ENCODE data around the gene MPC1.
"Not testable (repeated sequence)": the region's sequence is repeated elsewhere in the genome, so short reads cannot be mapped to it uniquely, and the experiment has no call there.

MPC1 gene

GRCh38 chr6:166386111-166386510 is 3.4 kb upstream of the MPC1 start:
- no peak for TF ChIP-seq JUND (IDR thresholded peaks at IDR 0.05; ENCODE audit: low read depth)
- in situ Hi-C loops (cut with HindIII; ENCODE audit: low pct_unique_long_range_greater_than_20kb, low sequenced_read_pairs), result no loop called here
- no peak for DNase-seq (ENCODE audit: low read depth in 1 of 2, low spot score in 1 of 2)

- DNase-seq (ENCODE audit: low read depth in 1 of 2, low spot score in 1 of 2); in situ Hi-C loops (cut with HindIII; ENCODE audit: low pct_unique_long_range_greater_than_20kb, low sequenced_read_pairs): not testable (repeated sequence)
Measured at GRCh38 chr6:166383802-166384363, 1.1 kb upstream of the MPC1 start.

GRCh38 chr6:166382500-166382932 is 224 bp downstream of the MPC1 start:
- TF ChIP-seq JUND (IDR thresholded peaks at IDR 0.05; ENCODE audit: low read depth), result no peak
- in situ Hi-C loops (cut with HindIII; ENCODE audit: low pct_unique_long_range_greater_than_20kb, low sequenced_read_pairs), result no loop called here

GRCh38 chr6:166381733-166382499 is 824 bp downstream of the MPC1 start:
- in situ Hi-C loops (cut with HindIII; ENCODE audit: low pct_unique_long_range_greater_than_20kb, low sequenced_read_pairs), result no loop called here
- DNase-seq (ENCODE audit: low read depth in 1 of 2, low spot score in 1 of 2), result peak; percentile 47 to 78
- no peak for TF ChIP-seq JUND (IDR thresholded peaks at IDR 0.05; ENCODE audit: low read depth)

More at GRCh38 chr6:166382500-166382932, 224 bp downstream of the MPC1 start:
- no peak for DNase-seq (ENCODE audit: low read depth in 1 of 2, low spot score in 1 of 2)

- in situ Hi-C loops (cut with HindIII; ENCODE audit: low pct_unique_long_range_greater_than_20kb, low sequenced_read_pairs), result no loop called here
- TF ChIP-seq JUND (IDR thresholded peaks at IDR 0.05; ENCODE audit: low read depth), result no peak
Measured at GRCh38 chr6:166381381-166381732, 1.4 kb downstream of the MPC1 start.

GRCh38 chr6:166379800-166380199 is 2.9 kb downstream of the MPC1 start:
- in situ Hi-C loops (cut with HindIII; ENCODE audit: low pct_unique_long_range_greater_than_20kb, low sequenced_read_pairs), result no loop called here
- no peak for TF ChIP-seq JUND (IDR thresholded peaks at IDR 0.05; ENCODE audit: low read depth)
- DNase-seq (ENCODE audit: low read depth in 1 of 2, low spot score in 1 of 2), result no peak

More at GRCh38 chr6:166381381-166381732, 1.4 kb downstream of the MPC1 start:
- DNase-seq (ENCODE audit: low read depth in 1 of 2, low spot score in 1 of 2), result no peak

GRCh38 chr6:166379103-166379586 is 3.6 kb downstream of the MPC1 start:
- DNase-seq (ENCODE audit: low read depth in 1 of 2, low spot score in 1 of 2), result no peak
- in situ Hi-C loops (cut with HindIII; ENCODE audit: low pct_unique_long_range_greater_than_20kb, low sequenced_read_pairs), result no loop called here
- no peak for TF ChIP-seq JUND (IDR thresholded peaks at IDR 0.05; ENCODE audit: low read depth)

- in situ Hi-C loops (cut with HindIII; ENCODE audit: low pct_unique_long_range_greater_than_20kb, low sequenced_read_pairs), result no loop called here
Measured at GRCh38 chr6:166377721-166378120, 5.0 kb downstream of the MPC1 start.

GRCh38 chr6:166375013-166375412 is 7.7 kb downstream of the MPC1 start:
- no peak for TF ChIP-seq JUND (IDR thresholded peaks at IDR 0.05; ENCODE audit: low read depth)
- DNase-seq (ENCODE audit: low read depth in 1 of 2, low spot score in 1 of 2), result no peak
- in situ Hi-C loops (cut with HindIII; ENCODE audit: low pct_unique_long_range_greater_than_20kb, low sequenced_read_pairs), result no loop called here

More at GRCh38 chr6:166377721-166378120, 5.0 kb downstream of the MPC1 start:
- TF ChIP-seq JUND (IDR thresholded peaks at IDR 0.05; ENCODE audit: low read depth), result no peak
- DNase-seq (ENCODE audit: low read depth in 1 of 2, low spot score in 1 of 2), result no peak

GRCh38 chr6:166370489-166370888 is 12.3 kb downstream of the MPC1 start:
- in situ Hi-C loops (cut with HindIII; ENCODE audit: low pct_unique_long_range_greater_than_20kb, low sequenced_read_pairs), result no loop called here
- no peak for DNase-seq (ENCODE audit: low read depth in 1 of 2, low spot score in 1 of 2)
- TF ChIP-seq JUND (IDR thresholded peaks at IDR 0.05; ENCODE audit: low read depth), result no peak

- in situ Hi-C loops (cut with HindIII; ENCODE audit: low pct_unique_long_range_greater_than_20kb, low sequenced_read_pairs), result no loop called here
- TF ChIP-seq JUND (IDR thresholded peaks at IDR 0.05; ENCODE audit: low read depth), result no peak
- no peak for DNase-seq (ENCODE audit: low read depth in 1 of 2, low spot score in 1 of 2)
Measured at GRCh38 chr6:166369782-166370181, 13.0 kb downstream of the MPC1 start.

GRCh38 chr6:166366921-166367320 is 15.8 kb downstream of the MPC1 start:
- in situ Hi-C loops (cut with HindIII; ENCODE audit: low pct_unique_long_range_greater_than_20kb, low sequenced_read_pairs), result no loop called here
- TF ChIP-seq JUND (IDR thresholded peaks at IDR 0.05; ENCODE audit: low read depth), result no peak
- DNase-seq (ENCODE audit: low read depth in 1 of 2, low spot score in 1 of 2), result no peak

- TF ChIP-seq JUND (IDR thresholded peaks at IDR 0.05; ENCODE audit: low read depth), result no peak
- no peak for DNase-seq (ENCODE audit: low read depth in 1 of 2, low spot score in 1 of 2)
- in situ Hi-C loops (cut with HindIII; ENCODE audit: low pct_unique_long_range_greater_than_20kb, low sequenced_read_pairs), result no loop called here
Measured at GRCh38 chr6:166365806-166366205, 16.9 kb downstream of the MPC1 start.
